GM18511 (cell line): Measurements from ENCODE around the gene CCSER1.
"Not testable (repeated sequence)": the region's sequence is repeated elsewhere in the genome, so short reads cannot be mapped to it uniquely, and the experiment has no call there.

ENCODE experiments used
- ATAC-seq: cut with Tn5 transposase; IDR thresholded peaks from one replicate; pipeline ENCODE4 v1.9.1; 2021; ENCODE audit warnings: mild to moderate bottlenecking, moderate library complexity; ENCODE audit not compliant: unreplicated experiment

Gene CCSER1

DNA sequence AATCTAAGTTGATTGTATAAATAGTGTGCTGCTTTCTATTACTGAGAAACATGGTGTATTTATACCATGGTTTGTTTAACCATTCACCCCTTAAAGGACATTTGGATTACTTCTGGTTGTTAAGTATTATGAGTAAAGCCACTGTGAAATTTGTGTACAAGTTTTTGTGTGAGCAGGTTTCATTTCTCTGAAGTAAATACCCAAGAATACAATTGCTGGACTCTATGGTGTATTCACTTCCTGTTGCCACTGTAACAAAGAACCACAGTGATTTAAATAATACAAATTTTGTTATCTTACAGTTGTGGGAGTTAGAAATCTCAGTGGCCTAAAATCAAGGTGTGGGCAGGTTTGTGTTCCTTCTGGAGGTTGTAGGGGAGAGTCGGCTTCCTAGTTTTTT lies 869.6 kb downstream of the CCSER1 start:
- ATAC-seq: peak; percentile 69

DNA sequence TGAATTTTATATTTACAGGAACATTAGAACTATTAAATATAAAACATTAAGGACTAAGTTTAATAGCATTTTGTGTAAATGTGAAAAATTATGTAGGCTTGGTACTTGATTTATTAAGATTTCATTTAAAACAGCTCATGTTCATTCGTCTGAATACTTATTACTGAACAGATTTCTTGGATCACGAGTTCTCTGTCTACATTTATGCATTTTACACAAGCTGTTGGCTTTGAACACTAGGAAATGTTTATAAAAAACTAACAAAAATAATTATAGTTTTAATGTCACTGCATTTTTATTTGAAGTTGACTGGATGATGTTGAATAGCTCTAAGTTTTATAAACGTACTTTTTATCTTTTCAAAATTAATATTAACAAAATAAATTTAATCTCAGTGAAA lies 888.7 kb downstream of the CCSER1 start:
- no peak for ATAC-seq

DNA sequence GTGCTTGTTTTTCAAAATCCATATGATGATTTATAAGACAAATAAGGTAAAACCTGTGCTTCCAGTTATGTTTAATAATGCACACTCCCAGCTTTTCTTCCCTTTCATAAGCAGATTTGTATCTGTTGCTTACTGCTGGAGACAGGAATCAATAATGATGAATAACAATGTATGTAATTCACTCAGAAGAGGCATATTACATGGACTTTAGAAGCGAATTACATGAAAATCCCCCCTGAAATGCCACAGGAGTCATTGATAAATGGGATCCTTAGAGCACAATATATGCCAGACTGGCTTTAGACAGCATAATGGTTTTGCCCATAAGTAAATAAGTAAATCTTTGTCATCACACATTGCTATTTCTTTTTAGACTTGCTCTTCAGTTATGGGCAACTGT lies 892.3 kb downstream of the CCSER1 start:
- ATAC-seq: no peak

DNA sequence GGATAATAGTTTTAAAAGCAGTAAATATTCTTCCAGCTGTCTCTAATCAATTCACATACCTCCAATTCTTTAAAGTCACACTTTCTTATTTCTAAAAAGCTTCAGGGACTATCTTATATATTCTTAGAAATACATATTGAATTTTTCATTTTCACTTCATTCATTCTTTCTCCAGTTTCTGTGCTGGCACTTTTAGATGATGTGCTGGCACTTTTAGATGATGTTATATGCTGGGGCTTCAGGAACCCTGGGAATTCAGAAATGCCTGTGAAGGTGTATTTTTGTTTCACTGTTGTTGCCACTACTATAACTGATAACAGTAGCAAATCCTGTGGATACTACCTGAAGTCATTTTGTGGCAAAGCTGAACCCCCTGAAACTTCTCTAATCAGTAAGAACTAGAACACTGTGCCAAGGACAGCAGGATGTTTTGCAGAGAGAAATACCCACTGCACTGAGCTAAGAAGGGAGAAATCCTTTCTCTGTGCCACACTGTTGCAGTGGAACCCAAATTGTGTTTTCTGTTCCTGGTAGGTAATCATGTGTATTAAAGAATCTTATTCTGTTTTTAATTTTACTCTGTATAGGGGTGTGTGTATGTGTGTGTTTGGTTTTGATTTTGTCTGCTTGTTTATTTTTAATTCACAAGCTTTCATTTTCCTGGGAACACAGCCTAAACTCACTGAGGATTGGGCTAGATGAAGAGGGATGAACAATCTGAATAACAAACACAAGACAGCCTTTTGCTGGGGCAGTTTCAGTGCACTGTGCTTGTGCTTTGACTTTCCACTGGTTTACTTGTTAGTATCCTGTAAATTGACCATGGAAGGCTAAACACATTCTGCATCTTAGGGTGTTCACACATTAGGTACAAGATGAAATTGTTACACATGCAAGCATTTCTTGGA lies 898.3 kb downstream of the CCSER1 start:
- no peak for ATAC-seq

DNA sequence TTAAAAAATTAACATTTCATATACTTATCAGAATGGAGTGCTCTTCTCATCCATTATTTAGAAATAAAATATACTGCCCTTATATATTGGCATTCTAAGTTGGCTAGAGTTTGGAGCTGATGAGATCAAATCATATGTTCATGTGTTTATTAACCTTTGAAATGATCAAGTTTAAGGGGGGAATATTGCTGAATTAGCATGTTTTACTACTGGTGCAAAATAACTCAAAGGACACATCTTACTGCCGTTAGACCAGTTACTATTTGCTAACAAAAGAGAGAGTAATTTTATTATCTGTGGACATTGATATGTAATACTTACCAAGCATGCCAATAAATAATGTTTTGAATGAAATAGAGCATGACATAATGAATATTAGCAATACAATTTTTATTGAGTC lies 901.0 kb downstream of the CCSER1 start:
- ATAC-seq: no peak

DNA sequence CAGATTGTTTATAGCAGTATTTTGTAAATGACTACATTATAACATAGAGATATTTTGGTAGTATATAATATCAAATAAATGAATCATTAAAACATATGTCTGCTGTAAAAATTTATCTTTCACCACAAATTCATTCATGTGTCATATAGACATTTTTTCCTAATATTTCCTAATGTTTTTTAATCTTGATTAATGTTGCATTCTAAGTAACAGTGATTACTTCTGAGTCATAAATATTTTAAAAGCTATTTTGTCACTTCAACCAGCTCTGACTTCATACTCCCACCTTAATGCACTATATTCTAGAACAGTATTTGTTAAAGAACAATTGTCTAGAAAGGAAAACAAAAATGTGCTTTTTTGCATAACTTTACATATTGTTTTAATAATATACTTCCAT lies 904.6 kb downstream of the CCSER1 start:
- no peak for ATAC-seq

DNA sequence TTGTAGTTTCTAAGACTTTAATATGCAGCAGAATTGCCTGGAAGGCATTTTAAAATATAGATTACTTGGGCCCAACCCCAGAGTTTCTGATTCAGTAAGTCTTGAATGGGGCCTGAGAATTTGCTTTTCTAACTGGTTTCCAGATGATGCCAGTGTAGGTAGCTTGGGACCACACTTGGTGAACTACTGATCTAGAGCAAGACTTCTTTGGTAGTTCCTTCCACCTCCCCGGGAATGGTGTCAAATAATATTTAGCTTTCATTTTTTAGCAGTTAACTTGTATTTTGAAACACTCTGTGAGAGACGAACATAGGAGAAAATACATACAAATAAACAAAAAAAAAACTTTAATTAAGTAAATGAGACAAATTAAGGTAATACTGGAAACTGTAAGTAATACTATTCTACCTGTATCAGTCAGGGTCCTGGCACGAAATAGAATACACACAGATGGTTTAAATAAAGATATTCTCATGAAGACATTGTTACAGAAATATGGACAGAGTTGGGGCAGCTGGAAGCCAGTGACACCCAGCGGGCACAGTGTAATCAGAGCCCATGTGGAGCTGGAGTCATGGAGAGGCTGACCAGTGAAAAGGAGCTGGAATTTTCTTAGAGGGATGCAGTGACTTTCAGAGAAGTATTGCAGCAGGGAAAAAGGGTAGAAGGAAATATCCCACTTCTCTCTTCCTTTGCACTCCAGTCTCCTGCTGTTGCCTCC lies 905.7 kb downstream of the CCSER1 start:
- no peak for ATAC-seq

DNA sequence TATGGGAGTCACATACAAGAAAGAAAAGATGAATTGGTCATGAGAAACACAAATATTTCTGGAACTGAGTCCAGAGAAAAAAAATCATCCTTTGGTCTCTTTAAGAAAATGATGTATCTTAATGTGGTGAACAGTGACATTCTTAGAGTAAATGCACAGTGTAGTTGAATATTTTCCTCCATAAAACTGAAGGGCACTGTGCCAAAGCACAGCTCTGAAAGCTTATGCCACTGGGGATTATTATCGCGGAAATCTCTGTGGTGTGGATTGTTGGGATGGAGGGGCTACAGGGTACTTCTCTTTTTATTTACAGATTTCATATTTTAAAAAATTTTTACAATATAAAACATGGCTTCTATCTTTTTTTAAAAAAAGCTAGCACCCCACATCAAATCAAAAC lies 908.1 kb downstream of the CCSER1 start:
- ATAC-seq: no peak

DNA sequence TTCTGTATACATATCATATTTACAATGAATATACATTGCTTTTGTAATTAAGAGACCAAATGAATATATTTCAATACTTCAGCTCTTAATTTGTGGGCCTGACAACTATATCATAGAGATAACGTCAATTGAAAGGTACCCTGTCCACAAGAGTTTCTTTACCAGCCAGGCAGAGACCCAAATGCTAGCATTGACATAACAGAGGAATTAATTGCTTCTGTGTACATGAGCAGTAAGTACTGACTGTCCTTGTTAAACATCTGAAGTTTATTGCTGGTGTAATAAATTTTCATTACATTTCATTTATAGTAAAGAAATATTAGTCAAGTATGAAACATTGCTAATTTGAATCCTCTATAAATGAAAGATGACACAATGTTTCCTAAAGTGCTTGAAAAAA lies 910.8 kb downstream of the CCSER1 start:
- ATAC-seq: no peak

DNA sequence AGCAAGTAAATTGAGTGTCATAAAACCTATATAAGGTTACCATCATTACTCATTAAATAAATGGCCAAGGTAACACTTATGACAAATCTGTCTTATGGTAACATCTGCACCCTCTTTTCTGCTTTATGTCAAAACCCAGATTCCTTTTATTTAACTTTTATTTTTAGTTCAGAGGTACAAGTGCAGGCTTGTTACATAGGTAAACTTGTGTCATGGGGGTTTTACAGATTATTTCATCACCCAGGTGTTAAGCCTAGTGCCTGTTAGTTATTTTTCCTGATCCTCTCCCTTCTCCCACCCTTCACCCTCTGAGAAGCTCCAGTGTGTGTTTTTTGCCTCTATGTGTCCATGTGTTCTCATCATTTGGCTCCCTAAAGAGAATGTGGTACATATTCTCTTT lies 930.7 kb downstream of the CCSER1 start:
- no peak for ATAC-seq

DNA sequence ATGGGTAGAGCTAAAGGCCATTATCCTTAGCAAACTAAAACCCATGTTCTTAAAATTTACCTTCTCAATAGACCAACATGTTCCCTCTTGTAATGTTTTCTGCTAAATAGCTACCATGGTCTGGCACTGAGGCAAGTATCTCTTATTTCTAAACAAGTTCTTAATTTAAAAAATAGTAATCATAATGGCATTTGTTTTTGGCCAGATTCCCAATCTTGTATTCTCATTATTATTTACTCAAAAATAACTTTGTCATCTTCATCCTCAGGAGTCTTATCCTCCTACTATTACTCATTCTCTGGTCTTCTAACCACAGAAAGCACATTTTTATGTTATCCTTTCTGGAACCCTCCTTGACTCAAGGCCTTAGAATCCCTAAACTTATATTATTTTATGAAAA lies 931.2 kb downstream of the CCSER1 start:
- ATAC-seq: no peak

DNA sequence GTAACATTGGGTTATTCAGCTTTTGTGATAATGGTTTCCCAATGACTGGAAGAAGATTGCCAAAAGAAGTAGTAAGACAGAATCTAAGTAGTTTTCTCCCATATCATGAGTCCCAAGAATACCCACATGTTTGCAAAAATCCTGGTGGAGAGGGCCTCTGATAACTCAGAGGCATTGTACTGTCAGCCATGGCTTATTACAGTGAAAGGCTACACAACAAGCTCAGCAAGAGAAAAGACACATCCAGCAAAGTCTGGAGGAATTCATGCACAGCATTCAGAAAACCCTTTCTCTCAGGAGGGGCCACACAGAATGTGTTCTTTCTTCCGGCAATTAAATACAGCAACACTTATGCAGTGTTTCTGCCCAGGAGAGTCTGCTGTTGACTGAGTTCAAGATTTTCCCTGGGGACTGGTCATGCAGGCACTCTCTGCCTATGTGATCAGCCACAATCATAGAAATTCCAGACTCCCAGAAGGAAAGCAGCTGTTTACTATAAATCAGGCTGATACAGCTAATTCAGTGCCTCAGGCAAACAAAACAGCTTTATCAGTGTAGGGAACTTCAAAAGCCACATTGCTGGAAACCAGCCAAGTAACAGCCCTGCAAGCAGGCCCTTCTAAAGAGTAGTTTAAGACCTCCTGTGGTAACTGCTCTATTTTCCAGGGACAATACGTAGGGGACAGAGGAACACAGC lies 937.1 kb downstream of the CCSER1 start:
- ATAC-seq: no peak

DNA sequence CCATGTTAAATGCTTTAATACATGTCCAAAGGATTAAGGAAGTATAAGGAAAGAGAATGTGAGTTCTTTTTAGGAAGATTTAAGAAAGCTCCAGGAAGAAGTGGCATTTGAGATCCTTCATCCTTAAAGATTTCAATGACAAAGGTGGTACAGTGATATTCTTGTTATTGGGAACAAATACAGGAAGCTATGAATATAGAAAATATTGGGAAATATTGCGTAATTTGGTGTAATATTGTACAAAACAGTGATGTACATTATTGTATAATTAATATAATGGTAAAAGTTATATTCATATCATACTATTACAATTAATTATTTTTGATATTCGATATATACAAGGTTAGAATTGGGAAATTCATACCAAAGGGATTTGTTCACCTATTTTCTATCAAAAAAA lies 937.9 kb downstream of the CCSER1 start:
- ATAC-seq: no peak

DNA sequence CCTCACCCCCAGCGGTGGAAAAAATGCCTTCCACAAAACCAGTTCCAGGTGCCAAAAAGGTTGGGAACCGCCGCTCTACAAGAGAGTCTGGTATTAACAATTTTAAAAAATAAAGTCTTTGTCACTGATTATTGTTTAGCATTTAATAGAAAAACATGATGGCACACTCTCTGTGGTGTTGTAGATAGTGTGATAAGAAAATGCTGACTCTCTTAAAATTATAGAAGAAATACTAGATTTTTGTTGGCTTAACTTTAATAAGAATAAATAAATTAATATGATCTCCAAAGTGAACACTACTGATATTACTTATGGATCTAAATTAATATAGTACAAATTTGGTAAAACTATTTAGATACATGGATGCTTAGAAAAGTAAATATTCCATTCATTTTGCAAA lies 943.5 kb downstream of the CCSER1 start:
- no peak for ATAC-seq

DNA sequence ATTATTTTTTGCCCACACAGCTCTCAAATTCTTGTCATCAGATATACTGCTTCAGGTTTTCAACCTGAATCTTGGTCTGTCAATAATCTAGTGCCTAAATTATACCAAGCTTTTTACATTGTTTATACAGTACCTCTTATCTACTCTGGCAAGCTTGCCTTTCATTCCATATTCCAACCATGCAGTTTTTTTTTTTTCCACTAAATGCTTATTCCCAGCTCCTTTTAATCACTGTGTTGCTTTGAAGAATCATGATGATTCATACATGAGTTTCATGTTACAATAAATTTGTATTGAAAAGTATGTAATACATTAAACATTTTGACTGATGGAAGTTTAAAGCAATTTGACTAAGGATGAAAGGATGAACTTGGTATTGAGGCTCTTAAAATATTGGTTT lies 949.0 kb downstream of the CCSER1 start:
- ATAC-seq: no peak

DNA sequence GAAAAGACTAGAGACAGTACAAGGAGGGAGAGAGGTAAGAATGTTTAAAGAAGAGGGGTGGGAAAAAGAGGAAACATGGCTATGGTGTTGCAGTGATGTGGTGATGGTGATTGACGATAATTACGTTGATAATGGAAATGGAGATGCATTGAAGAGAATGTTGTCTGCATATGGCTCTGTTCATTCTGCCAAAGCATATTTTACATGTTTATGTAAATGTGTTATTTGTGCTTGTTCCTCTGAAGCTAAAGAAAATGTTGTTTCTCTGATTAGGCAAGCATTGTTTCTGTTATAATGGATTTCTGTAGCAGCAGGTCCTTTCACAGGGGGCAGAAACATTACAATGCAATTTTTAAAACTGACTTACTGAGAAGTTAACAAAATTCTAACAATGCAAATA lies 958.8 kb downstream of the CCSER1 start:
- ATAC-seq: no peak

DNA sequence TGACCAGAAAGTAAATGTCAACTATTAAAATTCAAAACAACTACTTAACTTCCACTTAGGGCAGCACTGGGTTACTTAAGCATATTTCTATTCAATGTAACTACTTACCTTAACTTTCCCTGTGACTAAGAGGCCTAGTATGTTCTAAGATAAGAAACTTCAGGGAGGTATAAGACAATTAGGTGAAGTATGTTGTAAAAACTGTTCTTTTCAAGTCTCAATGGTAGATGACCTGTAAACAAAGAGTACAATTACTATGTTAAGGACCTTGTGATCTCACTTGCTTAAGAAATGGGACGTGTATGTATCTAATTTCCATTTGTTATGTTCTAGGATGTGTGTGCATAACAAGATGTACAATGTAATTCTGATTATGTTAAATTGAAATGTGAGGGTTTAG lies 960.5 kb downstream of the CCSER1 start:
- no peak for ATAC-seq

DNA sequence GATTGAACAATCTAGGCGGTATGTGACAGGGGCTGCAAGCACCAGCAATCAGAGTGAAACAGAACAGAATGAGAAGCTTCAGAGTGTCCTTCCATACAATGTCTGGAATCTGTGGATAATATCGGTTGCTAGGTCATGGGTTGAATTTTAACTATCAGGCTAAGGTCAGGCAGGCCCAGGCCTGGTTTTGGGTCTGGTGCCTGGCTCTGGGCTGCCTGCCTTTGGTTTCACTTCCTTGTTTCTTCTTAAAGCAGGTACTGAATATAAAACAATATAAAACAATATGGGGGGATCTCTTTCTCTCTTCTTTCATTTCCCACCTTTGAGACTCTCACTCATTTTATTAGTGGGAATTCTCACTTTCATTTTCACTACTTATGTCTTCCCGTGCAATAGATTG lies 962.0 kb downstream of the CCSER1 start:
- peak; percentile 80 for ATAC-seq

DNA sequence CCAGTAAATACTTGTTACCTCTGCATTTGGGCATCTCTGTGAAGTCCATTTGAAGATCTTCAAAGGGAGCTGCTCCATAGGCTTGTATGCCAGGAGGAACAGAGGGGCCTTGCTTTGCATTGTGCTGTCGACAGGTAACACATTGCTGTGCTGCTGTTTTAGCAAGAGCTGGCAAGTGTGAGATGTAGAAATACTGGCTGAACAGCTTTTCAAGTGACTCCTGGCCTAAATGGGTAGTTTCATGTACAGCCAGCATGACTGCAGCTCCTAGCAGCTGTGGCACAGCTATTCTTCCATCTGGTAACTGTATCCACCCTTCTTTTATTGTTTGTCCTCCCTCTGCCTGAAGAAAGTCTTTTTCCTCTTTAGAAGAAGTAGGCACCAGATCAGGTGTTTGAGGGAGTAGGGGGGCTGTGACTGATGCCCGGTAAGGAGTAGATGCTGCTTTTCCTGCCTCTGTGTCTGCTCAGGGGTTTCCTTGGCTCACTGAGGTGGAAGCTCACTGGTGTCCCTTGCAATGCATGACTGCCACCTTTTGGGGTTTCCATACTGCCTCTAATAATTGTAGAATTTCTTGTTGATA lies 965.3 kb downstream of the CCSER1 start:
- no peak for ATAC-seq

DNA sequence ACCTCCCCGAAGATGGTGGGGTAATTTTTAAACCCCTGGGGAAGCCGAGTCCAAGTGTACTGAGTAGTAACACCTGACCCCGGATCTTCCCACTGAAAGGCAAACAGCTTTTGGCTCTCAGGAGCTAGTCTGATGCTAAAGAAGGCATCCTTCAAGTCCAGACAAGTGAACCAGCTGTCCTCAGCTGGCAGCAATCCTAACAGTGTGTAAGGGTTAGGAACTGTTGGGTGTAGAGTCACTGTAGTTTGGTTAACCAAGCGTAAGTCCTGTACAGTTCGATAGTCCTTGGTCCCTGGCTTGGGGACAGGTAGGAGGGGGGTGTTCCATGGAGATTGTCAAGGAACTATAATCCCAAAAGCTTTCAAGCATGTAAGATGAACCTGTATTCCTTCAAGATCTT lies 967.0 kb downstream of the CCSER1 start:
- not testable (repeated sequence) for ATAC-seq

DNA sequence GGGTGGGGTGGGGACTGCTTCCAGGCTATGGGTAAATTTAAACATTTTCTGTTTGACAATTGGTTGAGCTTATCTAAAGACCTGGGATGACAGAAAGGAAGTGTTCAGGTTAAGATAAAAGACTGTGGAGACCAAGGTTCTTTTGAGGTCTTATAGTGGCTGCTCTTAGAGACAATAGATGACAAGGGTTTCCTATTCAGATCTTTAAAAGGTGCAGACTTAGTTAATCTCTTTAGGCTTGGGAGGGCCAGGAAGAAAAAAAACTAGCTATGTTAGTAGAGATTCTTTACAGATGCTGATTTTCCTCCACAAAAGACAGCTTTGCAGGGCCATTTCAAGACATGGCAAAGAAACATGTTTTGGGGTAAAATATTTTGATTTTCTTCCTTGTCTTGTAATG lies 972.5 kb downstream of the CCSER1 start:
- ATAC-seq: no peak
